H1 (cell line): ENCODE data around the gene ZDHHC16. TPM values are rescaled to one million over a fixed set of nuclear protein-coding genes. Genes with fewer than 3 reads are reported as not detected.

ENCODE experiments used
- BRCA1 ChIP-seq: IDR thresholded peaks from 2 replicates; pipeline ENCODE4 v1.6.1; 2012; ENCODE audit warnings: low read depth, low read length, improper control_type of control experiment
- CBX5 ChIP-seq: fragments of 300-800, 300-1000 bp; sonication (generic); IDR thresholded peaks from 2 replicates; pipeline ENCODE4 v1.7.1; 2016; ENCODE audit warnings: antibody characterized with exemption, low read length, low read depth
- CHD2 ChIP-seq: IDR thresholded peaks from 2 replicates; pipeline ENCODE4 v1.6.1; 2012; ENCODE audit warnings: low read length, improper control_type of control experiment
- CREB1 ChIP-seq: IDR thresholded peaks from 2 replicates; pipeline ENCODE4 v1.6.1; 2012; ENCODE audit warnings: inconsistent platforms
- HDAC2 ChIP-seq, 2 experiments: fragments of 300-600 bp in 1 of 2; sonication (generic) in 1 of 2; IDR thresholded peaks; 2 replicates each; pipeline ENCODE4 v1.6.1; 2011 to 2012; ENCODE audit warnings: low read depth in 2 of 2, low read length in 2 of 2, mild to moderate bottlenecking in 2 of 2, moderate library complexity in 2 of 2, borderline replicate concordance in 1 of 2, inconsistent platforms in 1 of 2
- KDM4A ChIP-seq: IDR thresholded peaks from one replicate; pipeline ENCODE4 v1.7.1; 2012; ENCODE audit warnings: low read depth, mild to moderate bottlenecking, moderate library complexity, low read length, inconsistent platforms; ENCODE audit not compliant: severe bottlenecking
- KDM5A ChIP-seq: fragments of 200-600 bp; IDR thresholded peaks from 2 replicates; pipeline ENCODE4 v1.7.1; 2012; ENCODE audit warnings: mild to moderate bottlenecking, low read length, inconsistent platforms, mixed read lengths
- MAFK ChIP-seq: IDR thresholded peaks from 2 replicates; pipeline ENCODE4 v1.6.1; 2012; ENCODE audit warnings: low read depth, mild to moderate bottlenecking, improper control_type of control experiment, low read length
- NRF1 ChIP-seq: IDR thresholded peaks from 2 replicates; pipeline ENCODE4 v1.6.1; 2011; ENCODE audit warnings: mild to moderate bottlenecking, low read depth, low read length, improper control_type of control experiment
- PHF8 ChIP-seq: fragments of 200-600 bp; sonication (generic); conservative IDR thresholded peaks from 2 replicates; pipeline ENCODE4 v1.7.1; 2012; ENCODE audit warnings: low read depth, mild to moderate bottlenecking, inconsistent platforms, low read length, moderate library complexity
- POLR2A ChIP-seq, 2 experiments: IDR thresholded peaks; 1 replicate in 1 of 2; 2 replicates in 1 of 2; pipeline ENCODE4 v1.6.1; 2011; ENCODE audit warnings: low read depth in 2 of 2, low read length in 2 of 2, mild to moderate bottlenecking in 2 of 2; ENCODE audit errors: control extremely low read depth in 1 of 2
- POLR2AphosphoS5 ChIP-seq: IDR thresholded peaks from 2 replicates; pipeline ENCODE4 v1.6.1; 2011; ENCODE audit warnings: low read depth, low read length
- RNF2 ChIP-seq: fragments of 200-900, 300-1000 bp; sonication (generic); IDR thresholded peaks from 2 replicates; pipeline ENCODE4 v1.7.1; 2016; ENCODE audit warnings: borderline replicate concordance, low read depth, mild to moderate bottlenecking, antibody characterized with exemption, low read length; ENCODE audit not compliant: poor library complexity, severe bottlenecking; ENCODE audit errors: missing control alignments
- RXRA ChIP-seq: IDR thresholded peaks from 2 replicates; pipeline ENCODE4 v1.6.1; 2011; ENCODE audit warnings: low read depth, mild to moderate bottlenecking, low read length, moderate library complexity; ENCODE audit not compliant: insufficient read depth
- SP4 ChIP-seq: IDR thresholded peaks from 2 replicates; pipeline ENCODE4 v1.6.1; 2012; ENCODE audit warnings: low read length, inconsistent platforms
- SRF ChIP-seq: IDR thresholded peaks from 2 replicates; pipeline ENCODE4 v1.6.1; 2011; ENCODE audit warnings: mild to moderate bottlenecking, low read depth, low read length, moderate library complexity
- TAF1 ChIP-seq: IDR thresholded peaks from 2 replicates; pipeline ENCODE4 v1.6.1; 2011; ENCODE audit warnings: mild to moderate bottlenecking, low read depth, low read length
- TAF7 ChIP-seq: optimal IDR thresholded peaks from 2 replicates; pipeline ENCODE3; 2011; ENCODE audit warnings: low read depth, mild to moderate bottlenecking, inconsistent platforms, low read length, moderate library complexity, borderline replicate concordance
- YY1 ChIP-seq: IDR thresholded peaks from 2 replicates; pipeline ENCODE4 v1.6.1; 2011; ENCODE audit warnings: low read depth, mild to moderate bottlenecking, low read length
- ZNF274 ChIP-seq: IDR thresholded peaks from 2 replicates; pipeline ENCODE4 v1.7.0; 2012; ENCODE audit warnings: low read length, borderline replicate concordance; ENCODE audit errors: extremely low read depth
- polyA plus RNA-seq, 7 experiments: library from polyadenylated mRNA; depleted of rRNA in 3 of 7; stranded (reverse) in 5 of 7; unstranded in 2 of 7; fragments of >200 nt in 5 of 7; fragments of 200-250 nt in 2 of 7; gene quantifications; 1 replicate in 5 of 7; 2 replicates in 1 of 7; 4 replicates in 1 of 7; pipeline versions ENCODE4 v1.2.1 to v1.2.3, GENCODE V29; 2011 to 2013; ENCODE audit warnings: missing spikeins in 2 of 7, mixed read lengths in 2 of 7
- total RNA-seq: library from RNA; stranded (reverse); fragmentation: NEBNext Ultra II Directional; extraction: Animal tissue kit (Norgen Biotek cat#: 25700); gene quantifications from 2 replicates; pipeline ENCODE4 v1.2.1, GENCODE V29; 2021
- TF ChIP-seq, protein P1 (sequence below), 3 experiments: IDR thresholded peaks; 1 replicate in 2 of 3; 2 replicates in 1 of 3; pipeline versions ENCODE4 v1.5.1 to v1.6.1; 2011; ENCODE audit warnings: low read length in 3 of 3, mild to moderate bottlenecking in 3 of 3, inconsistent platforms in 2 of 3, low read depth in 1 of 3, moderate library complexity in 1 of 3; ENCODE audit not compliant: insufficient read depth in 1 of 3; ENCODE audit errors: control extremely low read depth in 1 of 3
- TF ChIP-seq, protein P2 (sequence below): IDR thresholded peaks from 2 replicates; pipeline ENCODE4 v1.6.1; 2012; ENCODE audit warnings: inconsistent platforms

Gene ZDHHC16
- total and polyA plus RNA-seq, 2 of the 8 experiments (the other 6 are each of a cell fraction or from before 2014, with no cell fraction given) = 45.9 to 108 TPM

DNA sequence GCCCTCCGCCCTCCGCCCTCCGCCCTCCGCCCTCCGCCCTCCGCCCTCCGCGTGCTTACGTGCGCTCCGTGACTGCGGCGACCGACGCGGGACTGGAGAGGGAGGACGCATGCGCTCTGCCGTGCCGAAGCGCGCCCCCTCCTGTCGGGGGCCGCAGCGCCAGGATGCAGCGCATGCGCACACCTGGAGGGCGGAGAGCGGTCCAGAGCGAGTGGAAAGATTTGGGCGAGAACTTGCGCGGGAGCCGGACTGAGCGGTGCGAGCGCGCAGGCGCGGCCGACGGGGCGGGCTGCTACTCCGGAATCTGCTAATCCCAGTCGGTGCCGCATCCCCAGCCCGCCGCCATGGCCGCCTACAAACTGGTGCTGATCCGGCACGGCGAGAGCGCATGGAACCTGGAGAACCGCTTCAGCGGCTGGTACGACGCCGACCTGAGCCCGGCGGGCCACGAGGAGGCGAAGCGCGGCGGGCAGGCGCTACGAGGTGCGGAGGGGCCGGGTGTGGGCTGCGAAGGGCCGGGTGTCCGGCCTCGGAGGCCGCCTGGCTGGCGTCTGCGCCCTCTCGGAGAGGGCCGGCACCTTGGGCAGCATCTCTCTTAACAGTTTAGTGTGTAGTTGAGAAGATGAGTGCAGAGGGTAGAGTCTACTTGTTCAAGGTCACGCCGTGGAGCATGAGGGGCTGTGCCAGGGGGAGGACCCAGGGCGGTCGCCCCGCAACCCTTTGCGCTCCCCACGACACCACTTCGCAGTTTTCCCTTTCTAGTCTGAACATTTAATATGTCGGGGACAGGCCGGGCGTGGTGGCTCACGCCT, 19.8 kb upstream of the ZDHHC16 start, which contains the start of gene PGAM1 (continued):
- TF ChIP-seq ZNF274 (no peak), POLR2AphosphoS5 (peak; percentile 51; the same call in 1 of the 2 replicates), SP4 (peak; percentile 33; the same call in 1 of the 2 replicates), RNF2 (no peak), MAFK (no peak), CHD2 (no peak), TAF1 (peak; percentile 85), KDM4A (peak; percentile 30), NRF1 (peak; percentile 85), CBX5 (no peak), HDAC2 (IDR thresholded peaks at IDR 0.05; ENCODE audit: borderline replicate concordance in 1 of 2, low read depth in 2 of 2, low read length in 2 of 2) (peak; percentile 65 to 71; a peak in 1 of 4 replicates), SRF (no peak), BRCA1 (no peak), POLR2A (IDR thresholded peaks at IDR 0.05; ENCODE audit: control extremely low read depth in 1 of 2, low read depth in 2 of 2, low read length in 2 of 2) (peak; percentile 46 to 75), YY1 (no peak), TAF7 (no peak), CREB1 (peak; percentile 74), RXRA (no peak), PHF8 (peak; percentile 52; the same call in 1 of the 2 replicates), KDM5A (no peak)
- TF ChIP-seq, protein P1, sequence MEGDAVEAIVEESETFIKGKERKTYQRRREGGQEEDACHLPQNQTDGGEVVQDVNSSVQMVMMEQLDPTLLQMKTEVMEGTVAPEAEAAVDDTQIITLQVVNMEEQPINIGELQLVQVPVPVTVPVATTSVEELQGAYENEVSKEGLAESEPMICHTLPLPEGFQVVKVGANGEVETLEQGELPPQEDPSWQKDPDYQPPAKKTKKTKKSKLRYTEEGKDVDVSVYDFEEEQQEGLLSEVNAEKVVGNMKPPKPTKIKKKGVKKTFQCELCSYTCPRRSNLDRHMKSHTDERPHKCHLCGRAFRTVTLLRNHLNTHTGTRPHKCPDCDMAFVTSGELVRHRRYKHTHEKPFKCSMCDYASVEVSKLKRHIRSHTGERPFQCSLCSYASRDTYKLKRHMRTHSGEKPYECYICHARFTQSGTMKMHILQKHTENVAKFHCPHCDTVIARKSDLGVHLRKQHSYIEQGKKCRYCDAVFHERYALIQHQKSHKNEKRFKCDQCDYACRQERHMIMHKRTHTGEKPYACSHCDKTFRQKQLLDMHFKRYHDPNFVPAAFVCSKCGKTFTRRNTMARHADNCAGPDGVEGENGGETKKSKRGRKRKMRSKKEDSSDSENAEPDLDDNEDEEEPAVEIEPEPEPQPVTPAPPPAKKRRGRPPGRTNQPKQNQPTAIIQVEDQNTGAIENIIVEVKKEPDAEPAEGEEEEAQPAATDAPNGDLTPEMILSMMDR (IDR thresholded peaks at IDR 0.05; ENCODE audit: control extremely low read depth in 1 of 3, insufficient read depth in 1 of 3, low read depth in 1 of 3, low read length in 3 of 3) = peak; percentile 72 to 89 (median 85)
- TF ChIP-seq, protein P2, sequence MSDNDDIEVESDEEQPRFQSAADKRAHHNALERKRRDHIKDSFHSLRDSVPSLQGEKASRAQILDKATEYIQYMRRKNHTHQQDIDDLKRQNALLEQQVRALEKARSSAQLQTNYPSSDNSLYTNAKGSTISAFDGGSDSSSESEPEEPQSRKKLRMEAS = peak; percentile 69
- TF ChIP-seq, all 59 proteins: peak for 19
